DMS53 treated with DMSO at 0.1 percent for 48 hours (cell line): ENCODE measurements around the gene CCDC92.

Source experiments
- DNase-seq: peaks from one replicate; lab custom pipeline; 2025; ENCODE audit not compliant: unreplicated experiment; lab: John Stamatoyannopoulos, UW

CCDC92 gene

DNA sequence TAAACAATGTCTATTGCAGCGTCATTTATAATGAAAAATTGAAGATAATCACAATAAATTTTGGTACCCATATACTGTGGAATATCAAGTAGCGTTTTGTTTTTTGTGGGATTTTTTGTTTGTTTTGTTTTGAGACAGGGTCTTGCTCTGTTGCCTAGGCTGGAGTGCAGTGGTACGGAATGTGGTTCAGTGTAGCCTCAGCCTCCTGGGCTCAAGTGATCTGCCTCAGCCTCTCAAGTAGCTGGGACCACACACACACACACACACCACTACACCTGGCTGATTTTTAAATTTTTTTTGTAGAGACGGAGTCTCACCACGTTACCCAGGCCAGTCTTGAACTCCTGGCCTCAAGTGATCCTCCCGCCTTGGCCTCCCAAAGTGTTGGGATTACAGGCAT is 6.9 kb upstream of the CCDC92 start:
- DNase-seq, result no peak

DNA sequence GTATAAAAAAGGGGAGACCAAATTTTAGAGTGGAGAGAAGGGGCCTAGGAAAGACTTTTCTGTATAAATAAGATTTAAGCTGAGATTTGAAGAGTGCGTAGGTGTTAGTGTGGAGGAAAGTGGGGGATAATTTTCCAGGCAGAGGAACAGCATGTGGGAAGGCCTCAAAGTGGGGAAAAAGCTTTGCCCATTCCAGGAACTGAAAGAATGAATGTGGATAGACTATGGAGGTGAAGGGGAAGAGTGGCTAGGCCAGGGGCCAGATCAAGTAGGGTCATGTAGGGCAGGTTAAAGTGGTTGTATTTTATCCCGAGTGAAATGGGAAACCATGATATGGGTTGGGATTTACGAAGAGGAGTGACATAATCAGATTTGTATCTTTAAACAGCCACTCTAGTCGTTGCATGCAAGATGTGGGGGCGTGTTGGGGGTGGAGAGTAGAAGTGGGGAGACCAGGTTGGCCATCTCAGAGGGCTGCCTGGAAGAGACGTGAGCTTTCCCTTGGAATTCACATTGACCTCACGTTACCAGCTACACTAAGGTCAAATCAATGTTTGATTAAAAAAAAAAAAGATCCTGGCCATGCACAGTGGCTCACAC is 3.7 kb upstream of the CCDC92 start:
- no peak for DNase-seq

DNA sequence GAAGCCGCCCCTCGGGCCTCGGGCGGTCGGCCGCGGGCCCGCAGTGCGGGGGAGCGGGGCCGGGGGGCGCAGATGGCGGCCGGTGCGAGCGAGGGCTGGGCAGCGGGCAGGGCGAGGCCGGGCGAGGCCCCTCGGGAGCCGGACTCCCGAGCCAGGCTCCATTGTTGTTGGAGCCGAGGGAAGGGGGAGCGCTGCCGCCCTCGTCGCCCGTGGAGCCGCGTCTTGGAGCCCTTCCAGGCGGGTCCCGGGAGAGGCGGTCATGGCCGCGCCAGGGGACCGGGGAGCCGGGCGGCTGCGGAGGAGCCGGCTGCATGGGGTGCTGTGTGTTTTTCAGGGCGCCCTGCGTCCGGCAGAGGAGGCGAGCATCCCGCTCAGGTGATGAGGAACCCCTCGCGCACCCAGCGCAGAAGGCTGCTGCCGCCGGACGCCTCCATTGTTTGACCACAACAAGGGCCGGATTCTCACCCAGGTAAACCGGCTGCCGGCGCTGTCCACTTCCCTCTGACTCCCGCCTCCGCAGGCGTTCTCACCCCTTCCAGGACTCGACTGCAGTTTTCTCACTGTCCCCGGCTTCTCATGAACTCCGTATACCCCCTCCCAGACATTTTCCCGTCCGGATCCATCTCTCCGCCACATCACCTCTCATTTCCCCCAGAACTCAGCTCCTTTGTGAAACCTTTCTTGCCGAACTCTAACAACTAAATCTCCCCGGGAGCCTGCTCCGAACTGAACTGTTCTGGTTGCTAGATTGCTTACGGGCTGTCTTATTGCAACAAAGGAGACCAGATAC is 1.1 kb upstream of the CCDC92 start:
- no peak for DNase-seq

DNA sequence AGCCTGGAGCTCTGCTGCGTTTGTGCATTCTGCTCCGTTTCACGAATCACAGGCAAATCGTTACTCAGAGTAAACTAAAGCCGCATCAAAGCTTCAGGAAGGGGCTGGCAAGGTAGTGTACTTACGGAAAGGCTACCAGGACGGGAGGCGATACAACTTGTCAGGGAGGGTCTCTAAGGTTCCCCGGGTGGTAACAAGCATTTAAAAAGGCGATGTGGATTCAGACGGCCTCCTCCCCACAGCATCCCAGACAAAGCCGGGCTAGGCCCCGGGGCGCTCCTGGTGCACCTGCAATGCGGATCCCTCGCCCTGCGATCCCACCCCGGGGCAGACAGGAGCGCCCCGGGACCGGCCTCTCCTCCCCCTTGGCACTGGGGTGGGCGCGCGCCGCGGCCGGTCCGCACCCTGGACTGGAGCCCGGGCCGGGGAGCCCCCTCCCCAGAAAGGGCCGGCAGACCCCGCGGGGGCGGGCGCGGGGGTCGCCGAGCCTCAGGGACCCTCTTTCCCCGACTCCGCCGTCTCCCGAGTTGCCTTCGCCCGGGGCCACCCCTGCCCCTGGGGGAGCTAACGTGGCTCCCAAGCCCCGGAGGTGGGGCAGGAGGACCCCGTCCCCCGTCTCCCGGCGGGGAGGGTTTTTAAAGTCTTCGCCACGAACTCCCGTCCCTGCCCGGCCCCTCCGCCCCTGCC is 718 bp downstream of the CCDC92 start:
- DNase-seq, result peak; percentile 53

DNA sequence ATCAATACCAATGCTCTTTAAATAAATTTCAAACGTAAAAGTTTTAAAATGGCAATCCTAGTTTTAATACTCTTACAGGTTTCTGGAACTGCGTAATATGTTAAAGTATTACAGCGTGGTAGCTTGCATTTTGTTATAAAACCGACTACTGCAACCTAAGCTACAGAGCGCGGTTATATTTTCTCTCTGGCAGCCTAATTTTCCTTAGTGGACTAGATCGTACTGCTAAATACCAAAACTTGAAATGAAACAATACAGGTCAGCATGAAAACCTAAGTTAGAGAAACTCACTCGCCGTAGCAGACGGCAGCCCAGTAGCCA is 1.2 kb downstream of the CCDC92 start:
- DNase-seq, result no peak

DNA sequence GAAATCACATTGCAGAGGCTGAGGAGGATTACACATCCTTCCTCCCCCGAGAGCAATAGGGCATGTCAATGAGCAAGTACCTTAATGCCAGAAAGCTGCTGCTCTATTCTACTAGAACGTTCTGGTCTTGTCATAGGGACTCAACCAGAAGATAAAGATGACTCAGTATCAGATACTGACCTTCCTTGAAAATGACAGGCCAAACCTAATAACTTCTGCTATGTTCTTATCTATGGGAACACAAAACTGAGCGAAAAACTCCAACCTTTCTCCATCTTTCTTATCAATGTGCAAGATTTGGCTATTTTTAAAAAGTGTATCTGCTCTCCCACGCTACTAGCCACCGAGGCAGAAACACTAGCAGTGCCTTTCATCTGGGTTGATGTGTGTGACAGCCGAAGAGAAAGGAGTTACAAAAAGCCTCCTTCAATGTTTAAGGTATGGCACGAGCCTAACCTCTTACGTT is 5.5 kb downstream of the CCDC92 start:
- no peak for DNase-seq

DNA sequence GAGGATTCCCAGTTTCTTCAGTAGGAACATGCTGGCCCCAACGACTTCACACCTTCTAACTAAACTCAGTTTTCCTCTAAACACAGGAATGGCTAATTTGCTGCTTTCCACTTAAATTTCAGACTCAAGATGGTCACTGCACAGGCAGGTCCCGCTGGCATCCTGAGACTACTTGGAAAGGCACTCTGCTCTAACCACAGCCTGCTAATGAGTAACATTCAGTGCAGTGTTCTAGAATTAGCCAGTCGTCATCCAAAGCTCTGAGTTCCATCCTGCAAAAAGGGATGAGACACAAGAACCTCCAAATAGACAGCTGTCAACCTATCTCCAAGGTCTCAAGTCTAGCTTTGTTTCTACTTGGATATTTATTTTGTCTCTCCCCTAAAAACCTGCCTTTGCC is 6.0 kb downstream of the CCDC92 start:
- no peak for DNase-seq

DNA sequence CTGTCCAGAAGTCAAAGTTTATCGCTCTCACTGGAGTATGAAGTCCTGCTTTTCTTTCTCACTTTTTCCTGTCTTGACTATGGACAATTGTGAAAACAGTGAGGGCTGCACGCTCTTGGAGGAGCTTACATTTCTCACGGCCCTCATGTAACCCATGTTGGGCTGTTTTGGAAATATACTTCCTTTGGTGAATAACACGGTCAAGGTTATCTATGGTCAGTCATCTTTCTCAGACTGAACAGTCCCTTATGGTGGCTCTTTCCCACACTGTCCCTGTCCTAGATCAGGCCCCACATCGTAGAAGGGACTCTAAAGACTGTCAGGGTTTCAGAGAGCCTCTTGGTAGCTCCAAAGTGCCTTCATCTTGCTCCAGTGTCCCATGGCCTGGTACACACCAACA is 7.2 kb downstream of the CCDC92 start:
- no peak for DNase-seq

DNA sequence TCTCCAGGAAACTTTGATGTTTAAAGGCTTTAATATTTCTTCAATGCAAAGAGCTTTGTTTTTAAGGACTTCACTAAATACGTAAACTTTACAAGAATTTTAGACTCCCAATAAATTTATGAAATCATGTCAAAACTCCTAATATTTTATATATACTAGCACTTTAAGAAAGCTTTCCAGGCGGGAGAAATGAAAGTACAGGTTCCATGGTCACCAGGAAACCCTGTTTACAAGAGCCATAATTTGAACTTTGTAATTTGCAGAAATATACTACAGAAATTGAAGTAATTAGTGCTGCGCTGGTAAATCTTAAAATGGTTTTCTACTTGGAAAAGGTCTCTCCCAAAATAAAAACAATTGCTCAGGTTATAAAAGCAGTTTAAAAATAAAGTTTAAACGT is 8.8 kb downstream of the CCDC92 start:
- no peak for DNase-seq

DNA sequence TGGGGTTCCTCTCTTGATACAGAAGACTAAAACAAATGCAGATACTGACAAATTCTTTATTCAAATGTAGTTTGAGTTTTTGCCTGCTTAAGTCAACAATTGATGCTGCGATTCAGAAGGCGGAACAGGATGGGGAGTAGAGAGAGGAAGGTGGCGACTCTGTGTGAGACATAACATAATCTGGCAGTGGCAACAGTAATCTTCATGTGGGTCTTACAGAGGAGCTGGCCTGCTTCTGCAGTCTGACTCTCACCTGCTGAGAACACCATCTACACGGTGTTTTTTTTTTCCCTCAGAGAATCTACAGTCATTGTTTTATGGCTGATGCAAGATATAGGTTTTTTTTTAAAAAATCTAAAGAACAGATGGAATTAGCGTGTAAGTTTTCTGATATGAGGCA is 10.1 kb downstream of the CCDC92 start:
- DNase-seq, result no peak

DNA sequence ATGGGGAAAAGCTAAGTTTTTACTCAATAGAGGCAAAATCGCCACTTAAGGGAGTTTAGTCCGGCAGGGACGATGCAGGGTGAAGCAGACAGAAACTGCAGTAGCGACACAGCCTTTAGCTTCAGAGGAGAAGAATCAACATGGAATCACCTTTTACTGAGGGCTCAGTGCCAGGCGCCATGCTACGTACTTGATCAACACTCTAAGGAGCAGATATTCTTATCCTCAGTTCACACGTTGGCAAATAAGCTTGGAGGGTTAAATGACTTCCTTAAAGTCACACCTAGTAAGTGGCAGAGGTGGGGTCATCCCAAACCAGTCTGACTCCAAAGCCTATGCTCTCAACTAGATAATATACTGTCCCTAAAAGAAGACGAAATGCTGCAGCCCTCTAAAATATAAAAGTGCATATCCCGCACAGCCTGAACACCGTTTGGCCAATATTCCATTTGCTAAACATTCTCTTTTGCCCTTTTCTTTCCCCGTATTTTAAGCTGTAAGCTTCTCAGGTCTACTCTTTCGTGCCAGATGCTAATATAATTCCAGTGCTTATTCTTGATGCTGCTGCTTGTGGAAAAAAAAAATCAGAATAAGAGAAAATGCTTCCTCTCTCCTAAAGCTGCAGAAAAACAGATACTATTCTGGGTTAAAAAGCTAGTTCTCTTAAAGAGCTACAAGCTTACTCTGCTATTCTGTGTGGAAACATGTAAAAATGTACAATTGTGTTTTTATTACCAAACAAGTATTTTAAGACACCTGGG is 10.9 kb downstream of the CCDC92 start:
- DNase-seq, result no peak

DNA sequence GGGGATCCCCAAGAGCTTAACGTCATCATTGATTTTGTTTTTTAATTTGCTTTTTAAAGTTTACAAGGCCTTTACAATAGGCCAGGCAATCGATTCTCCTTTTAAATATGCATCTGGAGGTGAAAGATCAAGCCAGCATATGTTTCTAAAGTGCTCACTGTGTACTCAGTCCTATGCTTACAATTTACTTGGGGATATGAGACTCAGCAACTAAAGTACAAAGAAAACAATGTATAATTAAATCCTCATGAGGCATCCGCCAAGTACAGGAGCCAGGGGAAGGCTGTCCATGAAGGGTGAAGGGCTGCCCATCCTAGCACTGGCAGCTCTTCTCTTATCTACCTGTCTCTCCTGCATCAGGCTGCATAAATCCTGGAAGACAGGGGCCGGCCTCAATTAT is 11.8 kb downstream of the CCDC92 start:
- DNase-seq, result no peak

DNA sequence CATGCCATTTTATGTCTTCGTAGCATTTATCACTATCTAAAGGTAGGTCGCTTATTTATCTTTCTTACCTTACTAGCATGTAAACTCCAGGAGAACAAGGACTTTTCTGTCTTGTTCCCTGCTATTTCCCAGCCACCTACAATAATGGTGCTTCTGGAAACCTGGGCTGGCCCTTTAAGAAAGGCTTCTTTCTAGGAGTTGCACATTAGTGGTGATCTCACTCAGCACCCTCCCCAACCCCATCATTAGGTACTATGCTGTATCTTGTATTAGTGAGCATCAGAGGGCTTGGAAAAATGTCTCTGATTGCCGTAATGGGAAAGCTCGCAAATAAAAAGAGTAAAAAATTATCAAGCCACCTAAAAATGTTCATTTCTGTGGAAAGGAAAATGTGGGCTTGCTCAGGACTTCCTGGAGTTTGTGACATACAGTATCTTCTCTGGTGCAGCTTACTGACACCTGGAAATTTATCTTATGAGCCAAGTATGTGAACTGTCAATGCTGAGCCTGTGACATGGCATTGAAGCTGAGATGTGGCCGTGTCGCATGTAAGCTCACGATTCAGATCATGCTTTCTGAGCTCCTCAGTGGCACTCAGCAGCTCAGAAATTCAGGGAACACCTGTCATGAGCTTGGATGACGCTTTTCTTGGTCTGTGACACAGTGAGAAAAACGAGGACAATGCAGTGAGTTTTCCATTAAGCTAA is 12.4 kb downstream of the CCDC92 start:
- no peak for DNase-seq

DNA sequence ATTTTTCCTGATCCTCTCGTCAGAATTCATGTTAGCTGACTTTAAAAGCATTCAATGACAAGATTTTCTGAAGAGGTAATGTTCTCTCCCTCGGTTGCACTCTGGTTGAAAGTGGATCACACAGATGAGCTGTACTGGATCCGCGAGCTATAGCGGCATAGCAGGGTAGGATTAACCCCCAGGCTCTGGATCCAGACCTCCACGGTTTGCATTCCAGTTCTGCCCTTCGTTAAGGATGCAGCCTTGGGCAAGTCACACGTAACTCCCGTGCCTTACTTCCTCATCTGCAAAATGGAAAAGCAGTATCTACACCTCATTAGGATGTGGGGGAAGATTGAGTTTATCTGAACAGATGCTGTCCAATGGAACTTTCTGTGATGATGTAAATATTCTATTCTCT is 13.8 kb downstream of the CCDC92 start:
- DNase-seq, result no peak

DNA sequence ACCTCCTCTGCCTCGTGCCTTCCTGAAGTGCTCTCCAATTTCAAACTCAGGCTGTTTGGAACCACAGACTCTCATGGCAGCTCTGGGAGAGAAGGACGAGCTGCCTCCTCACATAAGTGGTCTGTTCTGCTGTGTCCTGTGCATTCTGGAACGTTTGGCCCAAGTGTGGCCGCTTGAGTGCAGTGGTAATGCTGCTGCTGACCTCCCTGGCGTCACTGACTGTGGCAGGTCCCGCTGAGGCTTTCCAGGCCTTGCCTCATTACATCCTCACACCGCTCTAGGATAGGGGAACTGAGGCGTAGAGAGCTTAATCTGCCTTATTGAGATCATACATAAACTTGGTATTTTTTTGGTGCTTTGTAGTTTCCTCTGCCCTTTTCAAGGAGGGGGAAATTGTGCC is 14.2 kb downstream of the CCDC92 start:
- no peak for DNase-seq

DNA sequence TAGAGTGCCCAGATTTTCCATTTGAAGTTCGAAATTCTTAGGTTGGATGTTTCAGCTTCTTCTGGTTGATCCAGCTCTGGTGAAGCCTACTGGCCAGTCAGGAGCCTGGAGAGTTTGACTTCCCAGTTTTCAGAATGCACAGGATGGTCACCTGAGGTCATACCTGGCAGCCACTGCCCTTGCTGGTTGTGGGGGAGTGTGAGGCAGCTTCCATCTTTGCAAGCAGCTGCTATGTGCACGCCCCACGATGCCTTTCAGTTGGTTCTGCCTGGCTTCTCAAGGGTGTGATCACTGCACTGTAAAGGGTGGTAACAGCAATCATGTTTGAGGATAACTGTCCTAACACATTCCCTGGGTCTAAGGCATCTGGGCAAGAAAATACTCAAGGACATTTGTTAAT is 15.4 kb downstream of the CCDC92 start:
- no peak for DNase-seq

DNA sequence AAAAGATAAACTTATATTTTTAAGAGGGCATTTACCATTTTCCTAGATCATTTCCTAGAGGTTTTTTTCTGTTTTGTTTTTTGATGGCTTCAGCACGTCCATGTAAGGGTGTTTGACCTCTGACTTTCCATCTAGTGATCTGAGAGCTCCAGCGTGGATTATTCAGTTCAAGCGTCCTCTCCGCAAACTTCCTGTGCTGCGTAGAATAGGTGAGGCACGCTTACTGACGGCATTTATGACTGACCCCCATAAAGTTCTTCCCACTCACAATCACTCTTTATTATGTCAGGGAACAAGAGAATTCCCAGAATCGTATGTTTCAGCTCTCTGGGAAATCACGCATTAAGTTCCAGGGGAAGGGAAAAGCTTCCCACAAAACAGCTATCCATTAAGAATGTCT is 16.4 kb downstream of the CCDC92 start:
- DNase-seq, result no peak

DNA sequence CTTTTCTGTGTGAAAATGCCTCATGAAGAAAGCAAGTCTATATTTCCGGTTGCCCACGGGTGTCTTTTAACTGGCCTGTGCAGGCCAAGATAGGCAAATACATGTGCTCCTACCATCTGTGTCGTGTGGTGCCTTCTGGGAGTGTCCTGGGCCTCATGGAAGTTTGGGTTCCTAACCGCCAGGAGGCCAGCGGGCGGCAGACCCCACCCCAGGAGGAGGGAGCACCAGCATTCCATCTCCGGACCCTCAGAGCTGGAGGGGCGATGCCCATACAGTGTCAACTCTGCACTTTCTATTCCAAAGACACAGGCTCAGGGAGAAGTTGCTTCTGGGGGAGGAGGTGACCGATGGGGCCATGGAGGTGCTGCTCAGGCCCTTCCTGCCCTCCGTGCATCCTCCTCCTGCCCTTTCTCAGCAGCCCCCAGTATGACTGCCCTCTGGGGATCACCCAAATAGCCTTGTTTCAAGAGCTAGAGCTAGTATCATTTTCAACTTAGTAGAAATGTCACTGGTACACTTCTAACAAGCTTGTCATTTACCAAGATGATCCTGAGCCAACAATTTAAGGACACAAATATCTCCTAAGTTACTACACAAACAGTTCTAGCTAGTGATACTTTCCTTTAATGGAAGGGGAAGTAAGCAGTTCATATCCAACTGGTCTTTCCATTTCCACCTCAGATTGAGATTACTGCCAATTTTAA is 17.8 kb downstream of the CCDC92 start:
- no peak for DNase-seq

DNA sequence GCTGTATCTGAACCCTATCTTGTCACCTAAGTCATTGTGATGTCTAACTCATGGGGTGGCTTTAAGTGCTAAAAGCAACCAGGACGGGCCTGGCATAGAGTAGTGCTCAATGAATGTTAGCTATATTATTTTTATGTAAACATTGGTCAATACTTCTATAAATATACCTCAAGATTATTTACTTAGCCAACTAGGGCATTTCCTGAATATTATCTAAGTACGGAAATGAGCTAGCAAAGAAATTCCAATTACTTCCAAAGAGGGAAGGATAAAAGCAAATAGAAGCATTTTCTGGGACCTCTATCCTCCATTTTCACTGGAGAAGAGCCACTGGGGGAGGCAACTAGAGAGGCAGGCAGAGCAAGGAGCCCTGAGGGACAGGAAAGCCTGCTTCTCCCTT is 20.6 kb downstream of the CCDC92 start:
- DNase-seq, result peak; percentile 26

DNA sequence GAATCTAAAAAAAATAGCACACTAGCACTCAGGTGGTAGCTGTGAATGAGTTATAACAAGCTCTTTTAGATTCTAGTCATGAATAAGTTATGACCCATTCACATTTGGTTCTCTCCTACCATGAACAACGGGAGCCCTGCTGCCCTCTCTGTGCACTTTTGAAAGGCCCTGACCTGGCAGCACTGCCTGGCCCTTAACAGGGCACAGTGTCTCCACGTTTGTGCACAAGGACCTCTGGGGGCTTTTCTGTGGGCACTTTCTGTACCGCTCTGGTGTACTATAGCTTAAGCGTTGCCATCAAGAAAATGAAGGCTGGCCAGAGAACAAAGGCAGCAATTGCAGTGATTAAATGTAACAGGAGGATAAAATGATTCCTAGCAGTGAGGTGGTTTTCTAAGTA is 21.2 kb downstream of the CCDC92 start:
- DNase-seq, result no peak
